KMS-11 (cell line): ENCODE data around the gene KCNQ1.

Source experiments
- H2AFZ ChIP-seq: fragments of 200-600 bp; sonication (generic); 2 replicates; pipeline ENCODE4 v1.6.1; 2016; ENCODE audit warnings: antibody characterized with exemption, mixed run types, low read depth
- H3K27ac ChIP-seq: fragments of 200-600 bp; sonication (generic); 2 replicates; pipeline ENCODE4 v1.6.1; 2016; ENCODE audit warnings: mild to moderate bottlenecking, mixed run types
- H3K27me3 ChIP-seq: fragments of 200-600 bp; sonication (generic); 2 replicates; pipeline ENCODE4 v1.6.1; 2017; ENCODE audit warnings: mild to moderate bottlenecking, low read depth, mixed run types, moderate library complexity; ENCODE audit not compliant: insufficient read depth
- H3K36me3 ChIP-seq: fragments of 200-600 bp; sonication (generic); 2 replicates; pipeline ENCODE4 v1.6.1; 2017; ENCODE audit warnings: mild to moderate bottlenecking, mixed run types; ENCODE audit not compliant: insufficient read depth
- H3K4me1 ChIP-seq: fragments of 200-600 bp; sonication (generic); 2 replicates; pipeline ENCODE4 v1.6.1; 2016; ENCODE audit warnings: mild to moderate bottlenecking, low read depth, mixed run types; ENCODE audit not compliant: poor library complexity, severe bottlenecking
- H3K4me2 ChIP-seq: fragments of 200-600 bp; sonication (generic); 2 replicates; pipeline ENCODE4 v1.7.0; 2016; ENCODE audit warnings: mild to moderate bottlenecking, mixed run types
- H3K4me3 ChIP-seq: fragments of 200-600 bp; sonication (generic); IDR thresholded peaks from 2 replicates; pipeline ENCODE4 v1.6.1; 2017; ENCODE audit warnings: low read depth, low read length, mixed read lengths; ENCODE audit not compliant: insufficient read depth
- H3K79me2 ChIP-seq: fragments of 200-600 bp; sonication (generic); 2 replicates; pipeline ENCODE4 v1.6.1; 2016; ENCODE audit warnings: low read depth, mixed run types; ENCODE audit not compliant: insufficient read depth
- H3K9ac ChIP-seq: fragments of 200-600 bp; sonication (generic); 2 replicates; pipeline ENCODE4 v1.6.1; 2016; ENCODE audit warnings: mild to moderate bottlenecking, mixed run types
- H4K20me1 ChIP-seq: fragments of 200-600 bp; sonication (generic); 2 replicates; pipeline ENCODE4 v1.6.1; 2016; ENCODE audit warnings: mild to moderate bottlenecking, mixed run types; ENCODE audit not compliant: insufficient read depth
- CTCF ChIP-seq: fragments of 200-600 bp; sonication (generic); conservative IDR thresholded peaks from 2 replicates; pipeline ENCODE4 v1.6.1; 2017; ENCODE audit warnings: low read depth, mild to moderate bottlenecking, antibody characterized with exemption, low read length, moderate library complexity, mixed read lengths

Gene KCNQ1

GRCh38 chr11:2436521-2437031 is 8.2 kb upstream of the KCNQ1 start:
- H3K4me3 ChIP-seq = no peak overlapping the region
- H3K4me1 ChIP-seq = peaks cover 9% of the 10 kb centered on the region
- no peak overlapping the region for H2AFZ ChIP-seq
- no peaks in the 10 kb centered on the region for H3K36me3 ChIP-seq
- no peak overlapping the region for H3K4me2 ChIP-seq
- no peaks in the 10 kb centered on the region for H3K79me2 ChIP-seq
- TF ChIP-seq CTCF = no peak
- no peak overlapping the region for H3K27ac ChIP-seq
- H3K27me3 ChIP-seq = no peaks in the 10 kb centered on the region
- H4K20me1 ChIP-seq = no peaks in the 10 kb centered on the region
- no peak overlapping the region for H3K9ac ChIP-seq

- H4K20me1 ChIP-seq = no peaks in the 10 kb centered on the region
- H3K36me3 ChIP-seq = no peaks in the 10 kb centered on the region
- peaks cover 18% of the 10 kb centered on the region for H3K4me1 ChIP-seq
- H3K27ac ChIP-seq = no peak overlapping the region
- no peak overlapping the region for H3K4me3 ChIP-seq
- H2AFZ ChIP-seq = no peak overlapping the region
- no peaks in the 10 kb centered on the region for H3K27me3 ChIP-seq
- TF ChIP-seq CTCF = no peak
- H3K79me2 ChIP-seq = no peaks in the 10 kb centered on the region
- no peak overlapping the region for H3K9ac ChIP-seq
- H3K4me2 ChIP-seq = no peak overlapping the region
Observed at GRCh38 chr11:2437516-2437915, 7.3 kb upstream of the KCNQ1 start.

GRCh38 chr11:2439820-2440219 is 5.0 kb upstream of the KCNQ1 start:
- no peak overlapping the region for H3K27ac ChIP-seq

GRCh38 chr11:2440646-2441045 is 4.2 kb upstream of the KCNQ1 start:
- H3K9ac ChIP-seq = no peak overlapping the region
- no peaks in the 10 kb centered on the region for H4K20me1 ChIP-seq
- no peaks in the 10 kb centered on the region for H3K79me2 ChIP-seq
- no peak for TF ChIP-seq CTCF
- no peaks in the 10 kb centered on the region for H3K27me3 ChIP-seq
- H3K36me3 ChIP-seq = no peaks in the 10 kb centered on the region
- H3K27ac ChIP-seq = no peak overlapping the region
- no peak overlapping the region for H2AFZ ChIP-seq
- H3K4me3 ChIP-seq = no peak overlapping the region
- peaks cover 36% of the 10 kb centered on the region for H3K4me1 ChIP-seq
- no peak overlapping the region for H3K4me2 ChIP-seq

More at GRCh38 chr11:2439820-2440219, 5.0 kb upstream of the KCNQ1 start:
- Histone ChIP-seq H4K20me1 (no peaks in the 10 kb centered on the region), H3K79me2 (no peaks in the 10 kb centered on the region), H3K9ac (no peak overlapping the region), H3K4me1 (peaks cover 36% of the 10 kb centered on the region), H3K4me2 (no peak overlapping the region), H3K4me3 (no peak overlapping the region), H2AFZ (no peak overlapping the region), H3K27me3 (no peaks in the 10 kb centered on the region), H3K36me3 (no peaks in the 10 kb centered on the region)
- TF ChIP-seq CTCF = no peak
